Natural killer cell treated with Interleukin-12 subunit alpha and Interleukin-12 subunit beta and Interleukin-15 and Interleukin-18, amount 100 ng/mL, for 72 hours (primary cell): Measurements from ENCODE around the gene AEBP1. TPM values are rescaled to one million over a fixed set of nuclear protein-coding genes. Genes with fewer than 3 reads are reported as not detected.

Source experiments
- ATAC-seq, 2 donors: fragments of 150-1000 bp; cut with Tn5 transposase in 1 of 2; sonication (Bioruptor Pico), chemical (Tn5 transposase) in 1 of 2; 2 replicates each; pipeline ENCODE4 v1.10.0; 2021
- DNase-seq: peaks from one replicate; pipeline ENCODE4 v3.0.0; 2022; ENCODE audit warnings: low spot score
- H3K27ac Mint-ChIP-seq, 2 donors: 1 replicate in 1 of 2; 2 replicates in 1 of 2; pipeline ENCODE4 v1.8.0; 2022; ENCODE audit warnings: mixed read lengths in 2 of 2, mild to moderate bottlenecking in 1 of 2, moderate library complexity in 1 of 2
- H3K27me3 Mint-ChIP-seq, 2 donors: 1 replicate in 1 of 2; 2 replicates in 1 of 2; pipeline ENCODE4 v1.8.0; 2022; ENCODE audit warnings: mixed read lengths in 2 of 2
- H3K36me3 Mint-ChIP-seq: one replicate; pipeline ENCODE4 v1.8.0; 2022; ENCODE audit warnings: mixed read lengths
- H3K4me1 Mint-ChIP-seq, 2 donors: 1 replicate in 1 of 2; 2 replicates in 1 of 2; pipeline ENCODE4 v1.8.0; 2022; ENCODE audit warnings: low read depth in 2 of 2, mixed read lengths in 2 of 2, mild to moderate bottlenecking in 1 of 2
- H3K4me3 Mint-ChIP-seq: one replicate; pipeline ENCODE4 v1.8.0; 2022; ENCODE audit warnings: mixed read lengths
- H3K9me3 Mint-ChIP-seq: 2 replicates; pipeline ENCODE4 v1.8.0; 2022; ENCODE audit warnings: mixed read lengths
- total RNA-seq, 2 donors: library from RNA; stranded (reverse); gene quantifications; one replicate each; pipeline ENCODE4 v1.2.3, GENCODE V29; 2022

AEBP1 gene
- total RNA-seq, 2 donors from 2014 or later: 1.0 to 2.4 TPM

GRCh38 chr7:44085546-44085945 is 18.6 kb upstream of the AEBP1 start:
- Mint-ChIP-seq H3K36me3 (peaks cover 4% of the 10 kb centered on the region), H3K27me3 (no peaks in the 10 kb centered on the region), H3K9me3 (no peaks in the 10 kb centered on the region), H3K4me1 (peaks cover 18 to 23% of the 10 kb centered on the region in 2 donors), H3K27ac (no peak overlapping the region), H3K4me3 (no peak overlapping the region)
- ATAC-seq (no peak), DNase-seq (no peak)

GRCh38 chr7:44086627-44087026 is 17.5 kb upstream of the AEBP1 start:
- peaks cover 10 to 14% of the 10 kb centered on the region in 2 donors for H3K4me1 Mint-ChIP-seq
- no peak for ATAC-seq
- no peak for DNase-seq
- no peaks in the 10 kb centered on the region for H3K36me3 Mint-ChIP-seq
- peaks cover 0 to 2% of the 10 kb centered on the region in 2 donors for H3K27me3 Mint-ChIP-seq
- H3K9me3 Mint-ChIP-seq: no peaks in the 10 kb centered on the region
- no peak overlapping the region for H3K27ac Mint-ChIP-seq
- no peak overlapping the region for H3K4me3 Mint-ChIP-seq

DNA sequence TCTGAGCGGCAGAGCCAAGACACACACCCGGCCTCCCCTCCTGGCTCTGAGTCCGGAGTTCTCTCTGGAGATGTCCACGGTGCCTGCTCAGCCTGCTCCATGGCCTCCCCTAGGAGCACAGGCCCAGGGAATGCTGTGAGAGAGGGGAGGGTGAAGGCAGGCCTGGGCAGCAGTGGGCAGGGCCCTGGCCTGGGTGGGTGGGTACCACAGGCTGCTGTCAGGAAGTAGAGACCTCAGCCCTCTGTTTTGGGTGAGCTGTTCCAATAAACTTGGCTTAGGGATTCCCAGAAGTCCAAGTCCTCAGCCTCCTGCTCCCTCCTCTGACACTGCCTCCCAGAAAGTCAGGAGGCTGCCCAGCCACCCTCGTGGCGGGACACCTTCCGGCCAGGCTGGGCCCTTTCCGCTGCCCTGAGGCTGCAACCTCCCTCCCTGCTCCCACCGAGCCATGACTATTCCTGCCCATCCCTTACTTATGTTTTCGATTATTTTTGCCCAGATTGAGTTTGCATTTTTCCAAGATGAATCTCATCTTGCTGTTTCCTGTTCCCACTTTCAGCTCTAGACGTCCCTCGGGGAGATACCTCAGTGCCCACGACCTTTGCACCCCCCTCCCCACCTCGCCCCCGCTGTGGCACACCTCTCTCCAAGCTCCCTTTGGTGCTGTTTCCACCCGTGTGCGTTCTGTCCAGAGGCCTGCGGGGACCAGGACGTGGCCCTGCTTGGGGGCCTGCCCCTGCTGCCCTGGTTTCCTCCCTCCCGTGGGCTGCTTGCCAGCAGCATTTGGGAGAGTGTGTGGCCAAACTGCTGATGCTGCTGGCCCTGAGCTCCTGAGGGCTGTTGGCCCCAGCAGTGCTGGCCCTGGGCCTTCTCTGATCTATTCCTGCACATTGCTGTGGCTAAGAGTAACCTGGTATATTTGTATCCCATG is 16.0 kb upstream of the AEBP1 start:
- Mint-ChIP-seq H3K9me3 (no peaks in the 10 kb centered on the region), H3K4me3 (no peak overlapping the region), H3K36me3 (no peaks in the 10 kb centered on the region), H3K27me3 (peaks cover 0 to 2% of the 10 kb centered on the region in 2 donors), H3K4me1 (peaks cover 6 to 9% of the 10 kb centered on the region in 2 donors), H3K27ac (no peak overlapping the region)
- DNase-seq (peak; percentile 44), ATAC-seq (no peak)

- Mint-ChIP-seq H3K4me1 (peaks cover 0 to 4% of the 10 kb centered on the region in 2 donors), H3K27me3 (peaks cover 0 to 7% of the 10 kb centered on the region in 2 donors), H3K36me3 (no peaks in the 10 kb centered on the region), H3K9me3 (no peaks in the 10 kb centered on the region), H3K27ac (no peak overlapping the region), H3K4me3 (no peak overlapping the region)
- peak; percentile 37 for DNase-seq
- ATAC-seq: no peak
Observed at GRCh38 chr7:44093102-44093641, 11.0 kb upstream of the AEBP1 start.

GRCh38 chr7:44094365-44094764 is 9.8 kb upstream of the AEBP1 start:
- ATAC-seq (no peak), DNase-seq (no peak)
- Mint-ChIP-seq H3K27me3 (peaks cover 0 to 7% of the 10 kb centered on the region in 2 donors), H3K36me3 (no peaks in the 10 kb centered on the region), H3K4me1 (peaks cover 0 to 4% of the 10 kb centered on the region in 2 donors), H3K4me3 (no peak overlapping the region), H3K9me3 (no peaks in the 10 kb centered on the region), H3K27ac (no peak overlapping the region)

- Mint-ChIP-seq H3K4me3 (no peak overlapping the region), H3K36me3 (no peaks in the 10 kb centered on the region), H3K27me3 (peaks cover 0 to 7% of the 10 kb centered on the region in 2 donors), H3K9me3 (no peaks in the 10 kb centered on the region), H3K27ac (no peak overlapping the region), H3K4me1 (peaks cover 0 to 4% of the 10 kb centered on the region in 2 donors)
- ATAC-seq: no peak
- DNase-seq: no peak
Observed at GRCh38 chr7:44094883-44095592, 9.1 kb upstream of the AEBP1 start.

DNA sequence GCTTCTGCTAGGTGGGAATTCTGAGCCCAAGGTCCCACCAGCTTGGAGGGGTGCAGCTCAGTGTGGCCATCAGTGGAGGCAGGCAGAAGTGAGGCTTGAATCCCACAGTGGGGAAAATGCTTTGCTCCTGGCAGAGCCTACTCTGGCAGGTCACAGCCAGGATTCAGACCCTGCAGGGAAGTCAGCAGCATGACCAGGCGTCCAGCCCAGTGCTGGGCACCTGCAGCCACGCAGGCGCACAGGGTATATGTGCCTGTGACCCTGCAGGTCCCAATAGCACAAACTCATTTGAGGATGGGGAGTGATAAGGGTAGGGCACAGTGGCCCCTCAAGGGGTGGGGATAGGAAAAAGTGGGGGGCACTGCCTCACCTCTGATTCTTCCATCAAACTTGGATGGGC is 8.4 kb upstream of the AEBP1 start:
- peak in 1 of 2 donors; percentile 31 for ATAC-seq
- no peaks in the 10 kb centered on the region for H3K9me3 Mint-ChIP-seq
- no peak overlapping the region for H3K4me3 Mint-ChIP-seq
- no peak overlapping the region for H3K27ac Mint-ChIP-seq
- peaks cover 0 to 4% of the 10 kb centered on the region in 2 donors for H3K4me1 Mint-ChIP-seq
- no peaks in the 10 kb centered on the region for H3K36me3 Mint-ChIP-seq
- peak; percentile 47 for DNase-seq
- H3K27me3 Mint-ChIP-seq: peaks cover 0 to 6% of the 10 kb centered on the region in 2 donors

DNA sequence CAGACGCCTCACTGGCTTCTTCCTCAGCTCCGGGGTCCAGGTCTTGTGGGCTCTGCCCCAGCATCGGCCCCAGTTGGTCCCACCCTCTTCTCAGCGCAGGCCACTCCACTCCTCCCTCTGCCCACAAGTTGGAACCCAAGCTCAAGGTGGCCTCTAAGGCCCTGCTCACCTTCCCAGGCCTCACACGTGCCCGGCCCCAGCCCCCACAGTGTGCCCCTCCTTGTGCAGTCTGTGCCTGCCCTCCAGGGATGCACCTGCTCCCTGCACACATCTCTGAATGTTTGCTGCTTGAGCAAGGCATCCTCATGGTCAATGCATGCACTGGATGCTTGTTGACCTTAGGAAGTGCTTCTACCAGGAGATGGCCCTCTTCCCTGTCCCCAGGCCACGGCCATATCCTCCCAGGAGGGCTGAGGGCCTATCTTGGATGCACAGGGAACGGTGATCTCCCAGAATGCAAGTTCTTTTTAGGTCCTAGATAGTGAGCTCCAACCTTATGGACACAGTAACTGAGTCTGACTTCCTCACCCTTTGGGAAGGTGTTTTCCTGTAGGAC is 7.7 kb upstream of the AEBP1 start:
- H3K27ac Mint-ChIP-seq: no peak overlapping the region
- H3K36me3 Mint-ChIP-seq: no peaks in the 10 kb centered on the region
- H3K4me1 Mint-ChIP-seq: peaks cover 0 to 4% of the 10 kb centered on the region in 2 donors
- H3K9me3 Mint-ChIP-seq: no peaks in the 10 kb centered on the region
- peak; percentile 44 for DNase-seq
- peaks cover 0 to 5% of the 10 kb centered on the region in 2 donors for H3K27me3 Mint-ChIP-seq
- H3K4me3 Mint-ChIP-seq: no peak overlapping the region
- ATAC-seq: peak in 1 of 2 donors; percentile 12

GRCh38 chr7:44097064-44097932 is 6.8 kb upstream of the AEBP1 start:
- H3K36me3 Mint-ChIP-seq: no peaks in the 10 kb centered on the region

GRCh38 chr7:44098092-44099068 is 5.8 kb upstream of the AEBP1 start:
- no peak overlapping the region for H3K4me3 Mint-ChIP-seq
- DNase-seq (no peak), ATAC-seq (no peak)
- no peaks in the 10 kb centered on the region for H3K9me3 Mint-ChIP-seq
- no peak overlapping the region for H3K27ac Mint-ChIP-seq
- H3K4me1 Mint-ChIP-seq: peaks cover 4 to 6% of the 10 kb centered on the region in 2 donors
- peaks cover 4 to 11% of the 10 kb centered on the region in 2 donors for H3K27me3 Mint-ChIP-seq
- no peaks in the 10 kb centered on the region for H3K36me3 Mint-ChIP-seq

More at GRCh38 chr7:44097064-44097932, 6.8 kb upstream of the AEBP1 start:
- ATAC-seq (peak in 1 of 2 donors; percentile 3), DNase-seq (peak; percentile 53)
- H3K27ac Mint-ChIP-seq: no peak overlapping the region
- H3K4me1 Mint-ChIP-seq: peaks cover 0 to 4% of the 10 kb centered on the region in 2 donors
- peaks cover 0 to 7% of the 10 kb centered on the region in 2 donors for H3K27me3 Mint-ChIP-seq
- H3K9me3 Mint-ChIP-seq: no peaks in the 10 kb centered on the region
- no peak overlapping the region for H3K4me3 Mint-ChIP-seq

DNA sequence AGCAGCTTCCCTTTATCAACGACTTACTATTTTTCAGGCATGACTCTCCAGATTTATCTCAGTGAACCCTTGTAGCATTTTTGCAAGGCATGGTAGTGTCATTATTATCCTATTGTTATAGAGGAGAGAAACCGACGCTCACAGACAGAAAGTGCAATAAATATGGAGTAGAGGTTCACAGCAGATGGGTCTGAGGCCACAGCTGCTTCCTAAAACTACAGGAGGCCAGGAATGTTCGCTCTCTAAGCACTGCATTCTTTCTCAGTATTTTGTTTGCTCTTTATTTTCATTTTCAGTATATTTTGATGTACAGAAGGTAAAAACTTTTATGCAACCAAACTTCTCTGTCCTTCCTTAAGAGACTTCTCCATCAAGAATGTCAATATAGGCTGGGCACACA is 4.5 kb upstream of the AEBP1 start:
- H3K36me3 Mint-ChIP-seq: no peaks in the 10 kb centered on the region
- no peak overlapping the region for H3K4me3 Mint-ChIP-seq
- H3K9me3 Mint-ChIP-seq: no peaks in the 10 kb centered on the region
- ATAC-seq: no peak
- peaks cover 5 to 9% of the 10 kb centered on the region in 2 donors for H3K4me1 Mint-ChIP-seq
- H3K27ac Mint-ChIP-seq: no peak overlapping the region
- peaks cover 7 to 9% of the 10 kb centered on the region in 2 donors for H3K27me3 Mint-ChIP-seq
- DNase-seq: no peak
